HepG2 (cell line): Measurements from ENCODE around the gene SERTAD3. TPM values are rescaled to one million over a fixed set of nuclear protein-coding genes. Genes with fewer than 3 reads are reported as not detected.

Experiments
- ARID2 ChIP-seq: sonication (generic); formaldehyde crosslinking; IDR thresholded peaks from 2 replicates; pipeline ENCODE4 v1.8.1; 2022; ENCODE audit warnings: mild to moderate bottlenecking, missing genetic modification reagents, borderline replicate concordance
- ARID5B ChIP-seq: IDR thresholded peaks from 2 replicates; pipeline ENCODE4 v1.4.0; 2020; ENCODE audit warnings: mild to moderate bottlenecking, missing genetic modification reagents
- ATF2 ChIP-seq: sonication (generic); formaldehyde crosslinking; IDR thresholded peaks from 2 replicates; pipeline ENCODE4 v1.4.0; 2020; ENCODE audit warnings: missing genetic modification reagents
- HIVEP1 ChIP-seq: sonication (generic); formaldehyde crosslinking; IDR thresholded peaks from 2 replicates; pipeline ENCODE4 v1.4.0; 2020; ENCODE audit warnings: mild to moderate bottlenecking, missing genetic modification reagents
- HNF4G ChIP-seq, 2 experiments: sonication (generic) in 1 of 2; formaldehyde crosslinking in 1 of 2; IDR thresholded peaks; 2 replicates each; pipeline versions ENCODE4 v1.4.0 to v1.6.1; 2011 to 2020; ENCODE audit warnings: borderline replicate concordance in 2 of 2, low read depth in 2 of 2, mild to moderate bottlenecking in 2 of 2, low read length in 1 of 2, missing genetic modification reagents in 1 of 2, moderate library complexity in 1 of 2
- JARID2 ChIP-seq: sonication (generic); formaldehyde crosslinking; IDR thresholded peaks from 2 replicates; pipeline ENCODE4 v1.8.1; 2023; ENCODE audit warnings: missing genetic modification reagents, inconsistent platforms; ENCODE audit not compliant: insufficient replicate concordance
- MTA3 ChIP-seq: sonication (generic); formaldehyde crosslinking; IDR thresholded peaks from 2 replicates; pipeline ENCODE4 v1.4.0; 2020; ENCODE audit warnings: missing genetic modification reagents
- MYC ChIP-seq: sonication (generic); formaldehyde crosslinking; IDR thresholded peaks from 2 replicates; pipeline ENCODE4 v1.9.0; 2021; ENCODE audit warnings: missing genetic modification reagents, borderline replicate concordance
- RERE ChIP-seq: IDR thresholded peaks from 2 replicates; pipeline ENCODE4 v1.6.1; 2016; ENCODE audit warnings: low read depth, missing genetic modification reagents, missing compliant biosample characterization
- RFXAP ChIP-seq: sonication (generic); formaldehyde crosslinking; IDR thresholded peaks from 2 replicates; pipeline ENCODE4 v1.4.0; 2020; ENCODE audit warnings: missing genetic modification reagents, borderline replicate concordance
- SNAPC5 ChIP-seq: sonication (generic); formaldehyde crosslinking; IDR thresholded peaks from 2 replicates; pipeline ENCODE4 v1.8.1; 2023; ENCODE audit warnings: mild to moderate bottlenecking, missing genetic modification reagents, borderline replicate concordance
- TSC22D2 ChIP-seq: sonication (generic); formaldehyde crosslinking; IDR thresholded peaks from 2 replicates; pipeline ENCODE4 v1.5.1; 2020; ENCODE audit warnings: missing genetic modification reagents, mild to moderate bottlenecking, borderline replicate concordance
- U2AF1 ChIP-seq: fragments of 200-400 bp; formaldehyde crosslinking; optimal IDR thresholded peaks from 2 replicates; pipeline ENCODE3; 2017; ENCODE audit warnings: mild to moderate bottlenecking, low read depth, low read length
- ZNF224 ChIP-seq: sonication (generic); formaldehyde crosslinking; IDR thresholded peaks from 2 replicates; pipeline ENCODE4 v1.5.0; 2020; ENCODE audit warnings: mild to moderate bottlenecking, missing genetic modification reagents
- ZNF232 ChIP-seq: sonication (generic); formaldehyde crosslinking; IDR thresholded peaks from 2 replicates; pipeline ENCODE4 v1.4.0; 2020; ENCODE audit warnings: missing genetic modification reagents, borderline replicate concordance
- ZNF766 ChIP-seq: sonication (generic); formaldehyde crosslinking; IDR thresholded peaks from 2 replicates; pipeline ENCODE4 v1.5.0; 2020; ENCODE audit warnings: missing genetic modification reagents, borderline replicate concordance
- ZNF772 ChIP-seq: sonication (generic); formaldehyde crosslinking; IDR thresholded peaks from 2 replicates; pipeline ENCODE4 v1.5.0; 2020; ENCODE audit warnings: mild to moderate bottlenecking, missing genetic modification reagents
- polyA plus RNA-seq, 8 experiments: library from polyadenylated mRNA; depleted of rRNA in 3 of 8; stranded (reverse) in 7 of 8; unstranded in 1 of 8; fragments of >200 nt; fragmentation: Illumina TruSeq in 4 of 8; extraction: Trizol in 4 of 8; gene quantifications; 2 replicates each; pipeline versions ENCODE4 v1.2.1 to v1.2.3, GENCODE V29; 2011 to 2016; ENCODE audit warnings: low read depth in 4 of 8, missing spikeins in 1 of 8, mixed read lengths in 1 of 8; ENCODE audit not compliant: insufficient read depth in 1 of 8
- total RNA-seq, 5 experiments: library from RNA; depleted of rRNA; stranded (reverse); fragments of >200 nt; fragmentation: Illumina TruSeq; extraction: Trizol; gene quantifications; 2 replicates each; pipeline ENCODE4 v1.2.3, GENCODE V29; 2016; ENCODE audit warnings: low read depth in 1 of 5

The SERTAD3 gene
- total and polyA plus RNA-seq, 2 of the 13 experiments (the other 11 are each of a cell fraction or from before 2014, with no cell fraction given) = 9.6 to 16.9 TPM

- TF ChIP-seq SNAPC5 (CRISPR knock-in tag) (no peak), HIVEP1 (CRISPR knock-in tag) (0 out of 2 replicates have a peak, but pooled peaks have one; percentile 43), ZNF772 (CRISPR knock-in tag) (no peak), ZNF232 (CRISPR knock-in tag) (no peak), RERE (no peak), ZNF224 (CRISPR knock-in tag) (no peak), ZNF766 (CRISPR knock-in tag) (no peak), ARID2 (CRISPR knock-in tag) (no peak), U2AF1 (no peak), ATF2 (CRISPR knock-in tag) (no peak), TSC22D2 (CRISPR knock-in tag) (no peak), MYC (CRISPR knock-in tag) (peak; percentile 76), ARID5B (CRISPR knock-in tag) (no peak), MTA3 (CRISPR knock-in tag) (no peak), HNF4G (IDR thresholded peaks at IDR 0.05; ENCODE audit: borderline replicate concordance, low read depth, low read length) (peak; percentile 44; the same call in 1 of the 2 replicates), HNF4G (CRISPR knock-in tag; IDR thresholded peaks at IDR 0.05; ENCODE audit: borderline replicate concordance, low read depth) (no peak), JARID2 (CRISPR knock-in tag) (no peak), RFXAP (peak; percentile 64; the same call in 1 of the 2 replicates)
Observed at GRCh38 chr19:40443131-40443999, 770 bp downstream of the SERTAD3 start (continued).
